HepG2 (cell line): ENCODE measurements around the gene TGDS. TPM values are rescaled to one million over a fixed set of nuclear protein-coding genes. Genes with fewer than 3 reads are reported as not detected.

ENCODE experiments used
- ATAC-seq: fragments of 200-7000 bp; cut with Tn5 transposase; 3 replicates; pipeline ENCODE4 v1.9.1; 2020; ENCODE audit warnings: mild to moderate bottlenecking, moderate library complexity
- BruUV-seq: library from RNA; stranded (reverse); fragments of 400-500 nt; replicated peaks from 2 replicates; lab custom pipeline; 2021; lab: Mats Ljungman, UMichigan
- CTCF ChIA-PET: fragments of 300-600 bp; formaldehyde crosslinking; extraction: SDS; loops from one replicate; lab custom pipeline; 2021; ENCODE audit warnings: low total read pairs, inconsistent platforms, low intra/inter-chr PET ratio; lab: Yijun Ruan, JAX
- POLR2A ChIA-PET: fragments of 350-600 bp; sonication (Branson Sonifier 250); formaldehyde crosslinking; loops from one replicate; lab custom pipeline; 2020; ENCODE audit warnings: antibody characterized with exemption, inconsistent platforms; lab: Yijun Ruan, JAX
- DNase-seq: peaks from one replicate; pipeline ENCODE4 v3.0.0-alpha.2; 2015; ENCODE audit warnings: low spot score
- FAIRE-seq: peaks from 3 replicates; lab custom pipeline; 2011; peaks lifted over from hg19 to GRCh38; lab: Jason Lieb, UNC
- H2AFZ ChIP-seq: one replicate; pipeline ENCODE4 v1.6.1; 2011; ENCODE audit warnings: low read length, inconsistent platforms
- H3K27ac ChIP-seq: fragments of 300-600 bp; 3 replicates; pipeline ENCODE4 v1.8.0; 2011; ENCODE audit warnings: mixed run types, mild to moderate bottlenecking, mixed read lengths, low read length, inconsistent platforms; ENCODE audit not compliant: insufficient read depth; ENCODE audit errors: extremely low read length
- H3K27me3 ChIP-seq, 2 experiments: fragments of 200-600 bp in 1 of 2; 2 replicates in 1 of 2; 3 replicates in 1 of 2; pipeline versions ENCODE4 v1.6.0 to v1.8.0; 2011; ENCODE audit warnings: low read length in 2 of 2, mild to moderate bottlenecking in 2 of 2, moderate library complexity in 2 of 2, inconsistent platforms in 1 of 2; ENCODE audit not compliant: insufficient read depth in 2 of 2, control insufficient read depth in 1 of 2
- H3K36me3 ChIP-seq, 2 experiments: fragments of 200-600 bp in 1 of 2; replicated peaks in 1 of 2; 2 replicates in 1 of 2; 3 replicates in 1 of 2; pipeline versions ENCODE4 v1.5.1 to v1.8.0; 2011; ENCODE audit warnings: low read length in 2 of 2, inconsistent platforms in 1 of 2; ENCODE audit not compliant: insufficient read depth in 2 of 2, control insufficient read depth in 1 of 2
- H3K4me1 ChIP-seq: 2 replicates; pipeline ENCODE4 v1.5.1; 2012; ENCODE audit warnings: low read length, inconsistent platforms; ENCODE audit not compliant: insufficient read depth
- H3K4me2 ChIP-seq: 2 replicates; pipeline ENCODE4 v1.6.0; 2011; ENCODE audit warnings: low read depth, low read length, inconsistent platforms
- H3K4me3 ChIP-seq, 3 experiments: fragments of 200-600 bp in 1 of 3; sonication (generic), shearing (Covaris generic) in 1 of 3; replicated peaks in 1 of 3; 2 replicates each; pipeline ENCODE4 v1.5.1; 2011 to 2016; ENCODE audit warnings: low read length in 3 of 3, inconsistent platforms in 2 of 3, low read depth in 2 of 3, mild to moderate bottlenecking in 2 of 3, control low read depth in 1 of 3, mixed read lengths in 1 of 3; ENCODE audit not compliant: insufficient read depth in 1 of 3
- H3K79me2 ChIP-seq: one replicate; pipeline ENCODE4 v1.6.1; 2011; ENCODE audit warnings: low read length, inconsistent platforms; ENCODE audit not compliant: insufficient read depth
- H3K9ac ChIP-seq: 2 replicates; pipeline ENCODE4 v1.6.0; 2011; ENCODE audit warnings: mild to moderate bottlenecking, low read depth, low read length, inconsistent platforms; ENCODE audit not compliant: insufficient read depth
- H3K9me3 ChIP-seq: 2 replicates; pipeline ENCODE4 v1.5.1; 2012; ENCODE audit warnings: mild to moderate bottlenecking, low read length
- H4K20me1 ChIP-seq: 2 replicates; pipeline ENCODE4 v1.6.0; 2011; ENCODE audit warnings: inconsistent platforms, mild to moderate bottlenecking, low read length, moderate library complexity; ENCODE audit not compliant: insufficient read depth
- ARNTL ChIP-seq: sonication (generic); formaldehyde crosslinking; IDR thresholded peaks from 2 replicates; pipeline ENCODE4 v1.4.0; 2020; ENCODE audit warnings: mild to moderate bottlenecking, missing genetic modification reagents
- CENPT ChIP-seq: sonication (generic); formaldehyde crosslinking; IDR thresholded peaks from 2 replicates; pipeline ENCODE4 v1.8.0; 2022; ENCODE audit warnings: low read depth, mild to moderate bottlenecking, moderate library complexity, missing genetic modification reagents
- CREM ChIP-seq, 2 experiments: sonication (generic) in 1 of 2; formaldehyde crosslinking in 1 of 2; IDR thresholded peaks; 2 replicates each; pipeline versions ENCODE4 v1.4.0 to v1.6.1; 2016 to 2020; ENCODE audit warnings: antibody characterized with exemption in 1 of 2, mild to moderate bottlenecking in 1 of 2, missing genetic modification reagents in 1 of 2
- EED ChIP-seq: sonication (generic); formaldehyde crosslinking; IDR thresholded peaks from 2 replicates; pipeline ENCODE4 v1.5.0; 2020; ENCODE audit warnings: mild to moderate bottlenecking, missing genetic modification reagents
- IRX3 ChIP-seq: sonication (generic); formaldehyde crosslinking; IDR thresholded peaks from 2 replicates; pipeline ENCODE4 v1.8.1; 2023; ENCODE audit warnings: mild to moderate bottlenecking, low read depth, missing genetic modification reagents, borderline replicate concordance
- MEIS2 ChIP-seq: sonication (generic); formaldehyde crosslinking; IDR thresholded peaks from 2 replicates; pipeline ENCODE4 v1.9.0; 2021; ENCODE audit warnings: mild to moderate bottlenecking, missing genetic modification reagents
- MXD4 ChIP-seq: IDR thresholded peaks from 2 replicates; pipeline ENCODE4 v1.6.1; 2016; ENCODE audit warnings: mild to moderate bottlenecking, missing biosample characterization, missing genetic modification reagents
- NFIB ChIP-seq: sonication (generic); formaldehyde crosslinking; IDR thresholded peaks from 2 replicates; pipeline ENCODE4 v1.9.0; 2021; ENCODE audit warnings: missing genetic modification reagents, mild to moderate bottlenecking, borderline replicate concordance
- PRPF4 ChIP-seq: fragments of 200-400 bp; formaldehyde crosslinking; IDR thresholded peaks from 2 replicates; pipeline ENCODE4 v1.6.1; 2016; ENCODE audit warnings: low read length, low read depth; ENCODE audit not compliant: poor library complexity, severe bottlenecking
- RNF2 ChIP-seq: fragments of 450-650 bp; conservative IDR thresholded peaks from 2 replicates; pipeline ENCODE4 v1.6.1; 2016; ENCODE audit warnings: low read depth
- THAP7 ChIP-seq: sonication (generic); formaldehyde crosslinking; IDR thresholded peaks from 2 replicates; pipeline ENCODE4 v1.8.1; 2023; ENCODE audit warnings: mild to moderate bottlenecking, missing genetic modification reagents
- ZBTB4 ChIP-seq: sonication (generic); formaldehyde crosslinking; IDR thresholded peaks from 2 replicates; pipeline ENCODE4 v1.4.0; 2020; ENCODE audit warnings: missing genetic modification reagents, mild to moderate bottlenecking, borderline replicate concordance
- ZNF276 ChIP-seq: sonication (generic); formaldehyde crosslinking; IDR thresholded peaks from 2 replicates; pipeline ENCODE4 v1.4.0; 2020; ENCODE audit warnings: mild to moderate bottlenecking, low read depth, missing genetic modification reagents
- ZNF3 ChIP-seq: IDR thresholded peaks from 2 replicates; pipeline ENCODE4 v1.7.0; 2017; ENCODE audit warnings: inconsistent platforms
- WGBS: methylation state at CpG from one replicate; pipeline ENCODE4 v1.1.6; 2017; ENCODE audit warnings: low lambda C conversion rate; 5-methylcytosine and 5-hydroxymethylcytosine counted together
- in situ Hi-C: cut with HindIII; loops from 2 replicates; pipeline ENCODE4 v1.10.0; 2017; ENCODE audit warnings: low pct_unique_long_range_greater_than_20kb; ENCODE audit not compliant: extremely low pct_ligation_motif_present
- intact Hi-C: fragments of 100-400 bp; cut with micrococcal nuclease; formaldehyde crosslinking; loops from one replicate; pipeline ENCODE4 v1.10.0; 2022; ENCODE audit not compliant: unreplicated experiment
- polyA plus RNA-seq, 8 experiments: library from polyadenylated mRNA; depleted of rRNA in 3 of 8; stranded (reverse) in 7 of 8; unstranded in 1 of 8; fragments of >200 nt; fragmentation: Illumina TruSeq in 4 of 8; extraction: Trizol in 4 of 8; gene quantifications; 2 replicates each; pipeline versions ENCODE4 v1.2.1 to v1.2.3, GENCODE V29; 2011 to 2016; ENCODE audit warnings: low read depth in 4 of 8, missing spikeins in 1 of 8, mixed read lengths in 1 of 8; ENCODE audit not compliant: insufficient read depth in 1 of 8
- total RNA-seq, 5 experiments: library from RNA; depleted of rRNA; stranded (reverse); fragments of >200 nt; fragmentation: Illumina TruSeq; extraction: Trizol; gene quantifications; 2 replicates each; pipeline ENCODE4 v1.2.3, GENCODE V29; 2016; ENCODE audit warnings: low read depth in 1 of 5
- TF ChIP-seq, protein P1 (sequence below): sonication (generic); formaldehyde crosslinking; IDR thresholded peaks from 2 replicates; pipeline ENCODE4 v1.5.0; 2020; ENCODE audit warnings: mild to moderate bottlenecking, missing genetic modification reagents

TGDS gene
- total and polyA plus RNA-seq, 2 of the 13 experiments (the other 11 are each of a cell fraction or from before 2014, with no cell fraction given): 15.5 to 17.9 TPM

DNA sequence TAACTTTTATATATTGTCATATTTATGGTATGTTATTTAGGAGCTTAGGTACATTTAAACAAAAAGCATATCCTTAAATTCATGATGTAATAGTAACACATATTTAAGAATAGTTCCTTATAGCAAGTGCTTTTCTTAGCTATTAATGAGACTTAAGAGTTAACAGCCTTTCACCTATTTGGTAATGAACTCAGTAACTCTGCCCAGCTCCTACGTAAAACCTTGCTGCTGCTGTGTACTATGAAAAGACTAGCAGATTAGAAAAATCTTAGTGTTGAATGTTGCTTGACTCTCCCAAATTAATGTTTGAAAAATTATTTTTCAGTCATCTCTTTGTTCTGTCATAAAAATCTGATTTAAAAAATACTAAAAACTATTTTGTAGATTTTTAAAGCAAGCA is 12.6 kb upstream of the TGDS start:
- CTCF ChIA-PET: no interaction called here
- Histone ChIP-seq H3K4me2 (no peak overlapping the region), H3K4me3 (no peak overlapping the region), H3K4me1 (no peaks in the 10 kb centered on the region), H3K9ac (no peak overlapping the region), H3K9me3 (no peaks in the 10 kb centered on the region), H2AFZ (no peak overlapping the region), H3K36me3 (no peaks in the 10 kb centered on the region), H3K27ac (no peak overlapping the region), H4K20me1 (no peaks in the 10 kb centered on the region), H3K27me3 (no peaks in the 10 kb centered on the region), H3K79me2 (no peaks in the 10 kb centered on the region)
- no peak for ATAC-seq
- in situ Hi-C loops: no loop called here
- BruUV-seq: no TSS peak
- 53% methylated on average over 1 of the region's 1 CpG for WGBS
- no peak for DNase-seq
- POLR2A ChIA-PET: no interaction called here
- intact Hi-C loops: no loop called here
- no peak for FAIRE-seq
- no peak for TF ChIP-seq PRPF4
- no peak for TF ChIP-seq IRX3 (CRISPR knock-in tag)
- no peak for TF ChIP-seq ARNTL (CRISPR knock-in tag)
- no peak for TF ChIP-seq ZNF3 (CRISPR knock-in tag)
- TF ChIP-seq CENPT (CRISPR knock-in tag): no peak
- no peak for TF ChIP-seq CREM (IDR thresholded peaks at IDR 0.05)
- no peak for TF ChIP-seq CREM (CRISPR knock-in tag; IDR thresholded peaks at IDR 0.05)
- TF ChIP-seq, protein P1, sequence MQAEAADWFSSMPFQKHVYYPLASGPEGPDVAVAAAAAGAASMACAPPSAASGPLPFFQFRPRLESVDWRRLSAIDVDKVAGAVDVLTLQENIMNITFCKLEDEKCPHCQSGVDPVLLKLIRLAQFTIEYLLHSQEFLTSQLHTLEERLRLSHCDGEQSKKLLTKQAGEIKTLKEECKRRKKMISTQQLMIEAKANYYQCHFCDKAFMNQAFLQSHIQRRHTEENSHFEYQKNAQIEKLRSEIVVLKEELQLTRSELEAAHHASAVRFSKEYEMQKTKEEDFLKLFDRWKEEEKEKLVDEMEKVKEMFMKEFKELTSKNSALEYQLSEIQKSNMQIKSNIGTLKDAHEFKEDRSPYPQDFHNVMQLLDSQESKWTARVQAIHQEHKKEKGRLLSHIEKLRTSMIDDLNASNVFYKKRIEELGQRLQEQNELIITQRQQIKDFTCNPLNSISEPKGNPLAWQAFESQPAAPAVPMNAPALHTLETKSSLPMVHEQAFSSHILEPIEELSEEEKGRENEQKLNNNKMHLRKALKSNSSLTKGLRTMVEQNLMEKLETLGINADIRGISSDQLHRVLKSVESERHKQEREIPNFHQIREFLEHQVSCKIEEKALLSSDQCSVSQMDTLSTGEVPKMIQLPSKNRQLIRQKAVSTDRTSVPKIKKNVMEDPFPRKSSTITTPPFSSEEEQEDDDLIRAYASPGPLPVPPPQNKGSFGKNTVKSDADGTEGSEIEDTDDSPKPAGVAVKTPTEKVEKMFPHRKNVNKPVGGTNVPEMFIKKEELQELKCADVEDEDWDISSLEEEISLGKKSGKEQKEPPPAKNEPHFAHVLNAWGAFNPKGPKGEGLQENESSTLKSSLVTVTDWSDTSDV (CRISPR knock-in tag): no peak
- no peak for TF ChIP-seq THAP7 (CRISPR knock-in tag)
- no peak for TF ChIP-seq EED (CRISPR knock-in tag)
- TF ChIP-seq MXD4: no peak
- TF ChIP-seq NFIB (CRISPR knock-in tag): no peak
- TF ChIP-seq ZNF276 (CRISPR knock-in tag): no peak
- TF ChIP-seq ZBTB4 (CRISPR knock-in tag): no peak
- TF ChIP-seq MEIS2 (CRISPR knock-in tag): no peak
- no peak for TF ChIP-seq RNF2
